WTC11 (cell line): ENCODE results near the gene GRPR. TPM values are rescaled to one million over a fixed set of nuclear protein-coding genes. Genes with fewer than 3 reads are reported as not detected.

Source experiments
- ATAC-seq: fragments of 200-7000 bp; cut with Tn5 transposase; 2 replicates; pipeline ENCODE4 v1.10.0; 2021; ENCODE audit warnings: mild to moderate bottlenecking, moderate library complexity
- CTCF ChIA-PET: fragments of 300-600 bp; sonication (Branson Sonifier 250); formaldehyde crosslinking; loops from one replicate; lab custom pipeline; 2021; ENCODE audit warnings: antibody characterized with exemption; lab: Charles Lee
- POLR2A ChIA-PET: fragments of 350-600 bp; sonication (Branson Sonifier 250); formaldehyde crosslinking; loops from one replicate; lab custom pipeline; 2021; ENCODE audit warnings: antibody characterized with exemption; lab: Charles Lee
- DNase-seq: peaks from one replicate; pipeline ENCODE4 v3.0.0; 2021; ENCODE audit warnings: low spot score
- H3K27ac Mint-ChIP-seq: 2 replicates; pipeline ENCODE4 v1.8.0; 2021; ENCODE audit warnings: mixed read lengths
- H3K27me3 Mint-ChIP-seq: 2 replicates; pipeline ENCODE4 v1.8.0; 2021; ENCODE audit warnings: low read depth, mild to moderate bottlenecking, moderate library complexity, mixed read lengths
- H3K36me3 Mint-ChIP-seq: 2 replicates; pipeline ENCODE4 v1.8.0; 2021; ENCODE audit warnings: mixed read lengths
- H3K4me1 Mint-ChIP-seq: 2 replicates; pipeline ENCODE4 v1.8.0; 2022; ENCODE audit warnings: mixed read lengths
- H3K4me3 Mint-ChIP-seq: 2 replicates; pipeline ENCODE4 v1.8.0; 2021; ENCODE audit warnings: mild to moderate bottlenecking, moderate library complexity, mixed read lengths
- H3K9me3 Mint-ChIP-seq: 2 replicates; pipeline ENCODE4 v1.8.0; 2021; ENCODE audit warnings: mixed read lengths
- ELF4 ChIP-seq: sonication (generic); formaldehyde crosslinking; IDR thresholded peaks from 2 replicates; pipeline ENCODE4 v1.8.1; 2022; ENCODE audit warnings: low read depth, mild to moderate bottlenecking, moderate library complexity, missing genetic modification reagents
- FOXK1 ChIP-seq: sonication (generic); formaldehyde crosslinking; IDR thresholded peaks from 2 replicates; pipeline ENCODE4 v1.8.0; 2022; ENCODE audit warnings: mild to moderate bottlenecking, moderate library complexity, missing genetic modification reagents
- GABPB1 ChIP-seq: sonication (generic); formaldehyde crosslinking; IDR thresholded peaks from 2 replicates; pipeline ENCODE4 v1.8.1; 2023; ENCODE audit warnings: mild to moderate bottlenecking, missing genetic modification reagents
- GRHL2 ChIP-seq: fragments of 250-450 bp; sonication (Bioruptor Pico); IDR thresholded peaks from 2 replicates; pipeline ENCODE4 v1.8.0; 2022; ENCODE audit warnings: mild to moderate bottlenecking, moderate library complexity; ENCODE audit not compliant: insufficient replicate concordance, severe bottlenecking
- GTF2I ChIP-seq: fragments of 250-450 bp; sonication (Bioruptor Pico); conservative IDR thresholded peaks from 2 replicates; pipeline ENCODE4 v1.4.0; 2021; ENCODE audit warnings: mild to moderate bottlenecking
- HMGA2 ChIP-seq: fragments of 250-450 bp; sonication (Bioruptor Pico); IDR thresholded peaks from 2 replicates; pipeline ENCODE4 v1.4.0; 2021; ENCODE audit warnings: mild to moderate bottlenecking, moderate library complexity
- JAZF1 ChIP-seq: fragments of 250-450 bp; sonication (Bioruptor Pico); IDR thresholded peaks from 2 replicates; pipeline ENCODE4 v1.9.0; 2021; ENCODE audit warnings: moderate library complexity, mild to moderate bottlenecking, inconsistent platforms
- JUN ChIP-seq: sonication (generic); formaldehyde crosslinking; IDR thresholded peaks from 2 replicates; pipeline ENCODE4 v1.8.0; 2023; ENCODE audit warnings: mild to moderate bottlenecking, missing genetic modification reagents
- MYBL2 ChIP-seq: sonication (generic); formaldehyde crosslinking; IDR thresholded peaks from 2 replicates; pipeline ENCODE4 v1.8.1; 2023; ENCODE audit warnings: mild to moderate bottlenecking, moderate library complexity, missing genetic modification reagents
- NR2C2 ChIP-seq: sonication (generic); formaldehyde crosslinking; IDR thresholded peaks from 2 replicates; pipeline ENCODE4 v1.8.0; 2022; ENCODE audit warnings: mild to moderate bottlenecking, missing genetic modification reagents
- PRRX2 ChIP-seq: fragments of 250-450 bp; sonication (Bioruptor Pico); IDR thresholded peaks from 2 replicates; pipeline ENCODE4 v1.8.0; 2021; ENCODE audit warnings: mild to moderate bottlenecking
- SMAD4 ChIP-seq: sonication (generic); formaldehyde crosslinking; IDR thresholded peaks from 2 replicates; pipeline ENCODE4 v1.8.0; 2022; ENCODE audit warnings: mild to moderate bottlenecking, missing genetic modification reagents
- TEAD1 ChIP-seq: sonication (generic); formaldehyde crosslinking; IDR thresholded peaks from 2 replicates; pipeline ENCODE4 v1.8.0; 2022; ENCODE audit warnings: mild to moderate bottlenecking, missing genetic modification reagents
- TEAD4 ChIP-seq: sonication (generic); formaldehyde crosslinking; IDR thresholded peaks from 2 replicates; pipeline ENCODE4 v1.8.0; 2022; ENCODE audit warnings: mild to moderate bottlenecking, missing genetic modification reagents
- TP53 ChIP-seq: sonication (generic); formaldehyde crosslinking; IDR thresholded peaks from 2 replicates; pipeline ENCODE4 v1.8.1; 2023; ENCODE audit warnings: mild to moderate bottlenecking, missing genetic modification reagents
- ZNF317 ChIP-seq: sonication (generic); formaldehyde crosslinking; IDR thresholded peaks from 2 replicates; pipeline ENCODE4 v1.8.1; 2023; ENCODE audit warnings: low read depth, mild to moderate bottlenecking, moderate library complexity, missing genetic modification reagents, borderline replicate concordance
- ZNF671 ChIP-seq: fragments of 250-450 bp; sonication (Bioruptor Pico); IDR thresholded peaks from 2 replicates; pipeline ENCODE4 v1.8.0; 2021; ENCODE audit warnings: mild to moderate bottlenecking
- total RNA-seq: library from RNA; stranded (reverse); gene quantifications from 3 replicates; pipeline ENCODE4 v1.2.3, GENCODE V29; 2021
- TF ChIP-seq, protein P1 (sequence below): sonication (generic); formaldehyde crosslinking; IDR thresholded peaks from 2 replicates; pipeline ENCODE4 v1.8.1; 2023; ENCODE audit warnings: mild to moderate bottlenecking, missing genetic modification reagents, moderate library complexity
- TF ChIP-seq, protein P2 (sequence below): sonication (generic); formaldehyde crosslinking; IDR thresholded peaks from 2 replicates; pipeline ENCODE4 v1.8.1; 2023; ENCODE audit warnings: mild to moderate bottlenecking, missing genetic modification reagents, moderate library complexity
- TF ChIP-seq, protein P3 (sequence below): sonication (generic); formaldehyde crosslinking; IDR thresholded peaks from 2 replicates; pipeline ENCODE4 v1.8.1; 2023; ENCODE audit warnings: mild to moderate bottlenecking, missing genetic modification reagents
- TF ChIP-seq, protein P4 (sequence below): sonication (generic); formaldehyde crosslinking; IDR thresholded peaks from 2 replicates; pipeline ENCODE4 v1.8.0; 2022; ENCODE audit warnings: mild to moderate bottlenecking, missing genetic modification reagents
- TF ChIP-seq, protein P5 (sequence below): fragments of 250-450 bp; sonication (Bioruptor Pico); conservative IDR thresholded peaks from 2 replicates; pipeline ENCODE4 v1.9.0; 2021; ENCODE audit warnings: mild to moderate bottlenecking
- TF ChIP-seq, protein P6 (sequence below): fragments of 250-450 bp; sonication (Bioruptor Pico); IDR thresholded peaks from 2 replicates; pipeline ENCODE4 v1.9.0; 2021; ENCODE audit warnings: moderate library complexity, mild to moderate bottlenecking, inconsistent platforms, borderline replicate concordance
- TF ChIP-seq, protein P7 (sequence below): sonication (generic); formaldehyde crosslinking; conservative IDR thresholded peaks from 2 replicates; pipeline ENCODE4 v1.8.1; 2022; ENCODE audit warnings: mild to moderate bottlenecking, missing genetic modification reagents
- TF ChIP-seq, protein P8 (sequence below): fragments of 200-600 bp; IDR thresholded peaks from 2 replicates; pipeline ENCODE4 v1.8.0; 2022; ENCODE audit warnings: antibody characterized with exemption

GRPR gene
- total RNA-seq, 1 experiment from 2014 or later, result 8.9 TPM

DNA sequence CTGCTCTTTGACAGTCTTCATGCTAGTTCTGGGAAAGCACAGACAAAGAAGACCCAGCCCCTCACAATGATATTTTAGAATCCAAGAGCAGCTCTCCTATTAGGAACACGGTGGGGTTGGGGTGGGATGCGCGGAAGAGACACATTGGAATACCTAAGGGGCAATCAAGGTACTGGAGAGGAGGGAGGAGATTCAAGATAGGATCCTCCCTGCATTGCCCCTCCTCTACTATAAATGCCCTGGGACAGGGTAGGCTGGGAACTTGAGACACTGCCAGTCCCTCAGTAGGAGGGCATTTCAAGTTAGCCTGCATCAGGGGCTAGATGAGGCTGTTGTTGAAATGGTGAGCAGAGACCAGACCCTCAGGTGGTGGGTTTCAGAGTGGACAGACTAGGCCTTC is 49.0 kb downstream of the GRPR start:
- DNase-seq (no peak), ATAC-seq (no peak)
- H3K9me3 Mint-ChIP-seq, result no peaks in the 10 kb centered on the region
- TF ChIP-seq, protein P1, sequence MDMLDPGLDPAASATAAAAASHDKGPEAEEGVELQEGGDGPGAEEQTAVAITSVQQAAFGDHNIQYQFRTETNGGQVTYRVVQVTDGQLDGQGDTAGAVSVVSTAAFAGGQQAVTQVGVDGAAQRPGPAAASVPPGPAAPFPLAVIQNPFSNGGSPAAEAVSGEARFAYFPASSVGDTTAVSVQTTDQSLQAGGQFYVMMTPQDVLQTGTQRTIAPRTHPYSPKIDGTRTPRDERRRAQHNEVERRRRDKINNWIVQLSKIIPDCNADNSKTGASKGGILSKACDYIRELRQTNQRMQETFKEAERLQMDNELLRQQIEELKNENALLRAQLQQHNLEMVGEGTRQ, result no peak
- TF ChIP-seq, protein P2, sequence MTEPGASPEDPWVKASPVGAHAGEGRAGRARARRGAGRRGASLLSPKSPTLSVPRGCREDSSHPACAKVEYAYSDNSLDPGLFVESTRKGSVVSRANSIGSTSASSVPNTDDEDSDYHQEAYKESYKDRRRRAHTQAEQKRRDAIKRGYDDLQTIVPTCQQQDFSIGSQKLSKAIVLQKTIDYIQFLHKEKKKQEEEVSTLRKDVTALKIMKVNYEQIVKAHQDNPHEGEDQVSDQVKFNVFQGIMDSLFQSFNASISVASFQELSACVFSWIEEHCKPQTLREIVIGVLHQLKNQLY (CRISPR knock-in tag), result no peak
- TF ChIP-seq, protein P3, sequence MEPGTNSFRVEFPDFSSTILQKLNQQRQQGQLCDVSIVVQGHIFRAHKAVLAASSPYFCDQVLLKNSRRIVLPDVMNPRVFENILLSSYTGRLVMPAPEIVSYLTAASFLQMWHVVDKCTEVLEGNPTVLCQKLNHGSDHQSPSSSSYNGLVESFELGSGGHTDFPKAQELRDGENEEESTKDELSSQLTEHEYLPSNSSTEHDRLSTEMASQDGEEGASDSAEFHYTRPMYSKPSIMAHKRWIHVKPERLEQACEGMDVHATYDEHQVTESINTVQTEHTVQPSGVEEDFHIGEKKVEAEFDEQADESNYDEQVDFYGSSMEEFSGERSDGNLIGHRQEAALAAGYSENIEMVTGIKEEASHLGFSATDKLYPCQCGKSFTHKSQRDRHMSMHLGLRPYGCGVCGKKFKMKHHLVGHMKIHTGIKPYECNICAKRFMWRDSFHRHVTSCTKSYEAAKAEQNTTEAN, result no peak
- TF ChIP-seq ELF4 (CRISPR knock-in tag) (no peak), SMAD4 (CRISPR knock-in tag) (no peak), PRRX2 (CRISPR knock-in tag) (no peak), HMGA2 (no peak), GTF2I (CRISPR knock-in tag) (no peak), TEAD4 (CRISPR knock-in tag) (no peak), ZNF671 (CRISPR knock-in tag) (no peak), TP53 (CRISPR knock-in tag) (no peak), NR2C2 (no peak), TEAD1 (CRISPR knock-in tag) (no peak)
- TF ChIP-seq, protein P4, sequence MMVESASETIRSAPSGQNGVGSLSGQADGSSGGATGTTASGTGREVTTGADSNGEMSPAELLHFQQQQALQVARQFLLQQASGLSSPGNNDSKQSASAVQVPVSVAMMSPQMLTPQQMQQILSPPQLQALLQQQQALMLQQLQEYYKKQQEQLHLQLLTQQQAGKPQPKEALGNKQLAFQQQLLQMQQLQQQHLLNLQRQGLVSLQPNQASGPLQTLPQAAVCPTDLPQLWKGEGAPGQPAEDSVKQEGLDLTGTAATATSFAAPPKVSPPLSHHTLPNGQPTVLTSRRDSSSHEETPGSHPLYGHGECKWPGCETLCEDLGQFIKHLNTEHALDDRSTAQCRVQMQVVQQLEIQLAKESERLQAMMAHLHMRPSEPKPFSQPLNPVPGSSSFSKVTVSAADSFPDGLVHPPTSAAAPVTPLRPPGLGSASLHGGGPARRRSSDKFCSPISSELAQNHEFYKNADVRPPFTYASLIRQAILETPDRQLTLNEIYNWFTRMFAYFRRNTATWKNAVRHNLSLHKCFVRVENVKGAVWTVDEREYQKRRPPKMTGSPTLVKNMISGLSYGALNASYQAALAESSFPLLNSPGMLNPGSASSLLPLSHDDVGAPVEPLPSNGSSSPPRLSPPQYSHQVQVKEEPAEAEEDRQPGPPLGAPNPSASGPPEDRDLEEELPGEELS, result no peak
- TF ChIP-seq, protein P5, sequence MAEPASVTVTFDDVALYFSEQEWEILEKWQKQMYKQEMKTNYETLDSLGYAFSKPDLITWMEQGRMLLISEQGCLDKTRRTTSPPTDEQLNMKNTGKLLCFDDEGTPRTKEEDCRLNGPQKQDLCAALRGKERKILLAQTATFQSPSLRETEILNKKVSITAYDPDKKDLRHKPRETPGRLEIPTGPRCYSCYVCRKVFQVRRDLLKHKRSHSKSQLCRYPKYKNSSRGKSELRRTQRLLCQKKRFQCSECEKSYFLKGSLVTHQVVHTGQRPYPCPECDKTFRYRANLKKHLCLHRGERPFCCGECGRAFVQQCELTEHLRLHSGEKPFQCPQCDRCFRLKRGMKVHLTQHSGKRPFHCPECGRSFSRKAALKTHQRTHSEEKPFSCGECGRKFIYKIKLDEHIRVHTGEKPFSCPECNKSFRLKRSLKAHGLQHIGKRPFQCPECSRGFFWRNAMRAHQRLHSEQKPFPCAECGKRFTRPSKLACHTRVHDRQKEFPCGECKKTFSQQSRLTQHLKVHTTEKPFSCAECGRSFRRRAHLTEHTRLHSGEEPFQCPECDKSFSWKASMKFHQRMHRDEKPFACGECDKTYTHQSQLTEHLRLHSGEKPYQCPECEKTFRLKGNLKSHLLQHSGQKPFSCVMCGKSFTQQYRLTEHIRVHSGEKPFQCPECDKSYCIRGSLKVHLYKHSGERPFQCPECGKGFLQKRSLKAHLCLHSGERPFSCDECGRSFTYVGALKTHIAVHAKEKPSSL (CRISPR knock-in tag), result no peak
- TF ChIP-seq, protein P6, sequence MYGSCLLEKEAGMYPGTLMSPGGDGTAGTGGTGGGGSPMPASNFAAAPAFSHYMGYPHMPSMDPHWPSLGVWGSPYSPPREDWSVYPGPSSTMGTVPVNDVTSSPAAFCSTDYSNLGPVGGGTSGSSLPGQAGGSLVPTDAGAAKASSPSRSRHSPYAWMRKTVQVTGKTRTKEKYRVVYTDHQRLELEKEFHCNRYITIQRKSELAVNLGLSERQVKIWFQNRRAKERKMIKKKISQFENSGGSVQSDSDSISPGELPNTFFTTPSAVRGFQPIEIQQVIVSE (CRISPR knock-in tag), result no peak
- peaks cover 12% of the 10 kb centered on the region for H3K4me1 Mint-ChIP-seq
- ChIA-PET POLR2A (no interaction called here), CTCF (no interaction called here)
- peaks cover 3% of the 10 kb centered on the region; the same call in 1 of the 2 replicates for H3K36me3 Mint-ChIP-seq
- H3K27me3 Mint-ChIP-seq, result no peaks in the 10 kb centered on the region; the same call in 1 of the 2 replicates
- H3K27ac Mint-ChIP-seq, result no peak overlapping the region
- no peak overlapping the region for H3K4me3 Mint-ChIP-seq

DNA sequence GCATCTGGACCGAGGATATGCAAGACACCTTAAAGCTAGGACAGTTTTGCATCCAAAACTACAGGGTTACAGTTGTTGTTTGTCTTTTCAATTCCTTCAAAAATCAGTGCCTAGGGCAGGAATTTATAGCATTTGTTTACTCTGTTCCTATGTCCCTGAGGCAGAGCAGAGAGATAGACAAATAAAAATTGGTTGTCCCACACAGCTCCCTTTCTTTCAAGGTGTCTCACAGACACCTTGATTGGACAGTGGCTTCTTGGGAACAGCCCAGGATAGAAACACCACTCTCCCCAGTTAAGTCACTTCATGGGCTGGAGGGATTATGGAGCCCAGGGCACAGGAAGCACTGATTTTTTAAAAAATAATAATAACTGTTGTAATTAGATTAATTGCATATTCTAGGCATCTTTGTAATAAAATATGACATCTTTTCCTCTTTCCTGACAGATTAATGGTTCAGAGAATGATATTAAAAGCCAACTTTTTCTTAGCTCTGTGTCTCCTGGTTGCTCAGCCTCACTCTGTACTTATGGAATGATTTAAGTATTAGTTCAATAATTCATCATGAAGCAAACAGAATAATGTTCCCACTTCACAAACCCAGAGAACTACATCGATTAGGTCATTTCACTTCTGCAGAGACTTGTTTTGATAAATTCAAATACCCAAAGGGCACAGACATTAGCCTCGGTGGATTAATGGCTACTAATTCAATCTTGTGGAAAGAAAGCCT is 52.1 kb downstream of the GRPR start:
- CTCF ChIA-PET, result interaction anchor here (1.5 kb wide), 1 partner anchor 52 kb away, joined by 3 read pairs; the partner anchor contains the start of gene GRPR
- no peak overlapping the region for H3K27ac Mint-ChIP-seq
- H3K4me3 Mint-ChIP-seq, result no peak overlapping the region
- TF ChIP-seq MYBL2 (no peak), GRHL2 (CRISPR knock-in tag) (no peak), GABPB1 (CRISPR knock-in tag) (no peak), FOXK1 (CRISPR knock-in tag) (no peak), JUN (CRISPR knock-in tag) (no peak), JAZF1 (CRISPR knock-in tag) (no peak), ZNF317 (CRISPR knock-in tag) (no peak)
- TF ChIP-seq, protein P6 (CRISPR knock-in tag), result no peak
- TF ChIP-seq, protein P7, sequence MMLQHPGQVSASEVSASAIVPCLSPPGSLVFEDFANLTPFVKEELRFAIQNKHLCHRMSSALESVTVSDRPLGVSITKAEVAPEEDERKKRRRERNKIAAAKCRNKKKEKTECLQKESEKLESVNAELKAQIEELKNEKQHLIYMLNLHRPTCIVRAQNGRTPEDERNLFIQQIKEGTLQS (CRISPR knock-in tag), result no peak
- TF ChIP-seq, protein P8, sequence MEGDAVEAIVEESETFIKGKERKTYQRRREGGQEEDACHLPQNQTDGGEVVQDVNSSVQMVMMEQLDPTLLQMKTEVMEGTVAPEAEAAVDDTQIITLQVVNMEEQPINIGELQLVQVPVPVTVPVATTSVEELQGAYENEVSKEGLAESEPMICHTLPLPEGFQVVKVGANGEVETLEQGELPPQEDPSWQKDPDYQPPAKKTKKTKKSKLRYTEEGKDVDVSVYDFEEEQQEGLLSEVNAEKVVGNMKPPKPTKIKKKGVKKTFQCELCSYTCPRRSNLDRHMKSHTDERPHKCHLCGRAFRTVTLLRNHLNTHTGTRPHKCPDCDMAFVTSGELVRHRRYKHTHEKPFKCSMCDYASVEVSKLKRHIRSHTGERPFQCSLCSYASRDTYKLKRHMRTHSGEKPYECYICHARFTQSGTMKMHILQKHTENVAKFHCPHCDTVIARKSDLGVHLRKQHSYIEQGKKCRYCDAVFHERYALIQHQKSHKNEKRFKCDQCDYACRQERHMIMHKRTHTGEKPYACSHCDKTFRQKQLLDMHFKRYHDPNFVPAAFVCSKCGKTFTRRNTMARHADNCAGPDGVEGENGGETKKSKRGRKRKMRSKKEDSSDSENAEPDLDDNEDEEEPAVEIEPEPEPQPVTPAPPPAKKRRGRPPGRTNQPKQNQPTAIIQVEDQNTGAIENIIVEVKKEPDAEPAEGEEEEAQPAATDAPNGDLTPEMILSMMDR, result no peak

More for the DNA sequence above, 52.1 kb downstream of the GRPR start:
- ATAC-seq, result no peak
- peaks cover 3% of the 10 kb centered on the region; the same call in 1 of the 2 replicates for H3K36me3 Mint-ChIP-seq
- POLR2A ChIA-PET, result no interaction called here
- H3K4me1 Mint-ChIP-seq, result peaks cover 37% of the 10 kb centered on the region
- DNase-seq, result no peak
- no peaks in the 10 kb centered on the region for H3K9me3 Mint-ChIP-seq
- no peaks in the 10 kb centered on the region; the same call in 1 of the 2 replicates for H3K27me3 Mint-ChIP-seq
